ENCODE measurements around the gene SERAC1.

DNA sequence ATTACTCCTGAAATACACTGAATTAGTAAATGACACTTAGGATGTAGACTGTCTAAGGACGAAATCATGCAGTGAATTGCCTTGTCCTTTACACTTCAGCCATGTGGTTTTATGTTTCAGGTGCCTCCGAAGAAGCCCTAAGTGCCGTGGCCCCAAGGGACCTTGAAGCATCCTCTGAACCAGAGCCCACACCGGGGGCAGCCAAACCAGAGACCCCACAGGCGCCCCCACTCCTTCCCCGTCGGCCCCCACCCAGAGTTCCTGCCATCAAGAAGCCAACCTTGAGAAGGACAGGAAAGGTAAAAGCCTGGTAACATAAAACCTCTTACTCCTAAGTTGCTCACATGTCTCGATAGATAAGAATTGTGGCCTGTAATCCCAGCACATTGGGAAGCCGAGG is 75.3 kb downstream of the SERAC1 start:
- TF ChIP-seq, protein P1, sequence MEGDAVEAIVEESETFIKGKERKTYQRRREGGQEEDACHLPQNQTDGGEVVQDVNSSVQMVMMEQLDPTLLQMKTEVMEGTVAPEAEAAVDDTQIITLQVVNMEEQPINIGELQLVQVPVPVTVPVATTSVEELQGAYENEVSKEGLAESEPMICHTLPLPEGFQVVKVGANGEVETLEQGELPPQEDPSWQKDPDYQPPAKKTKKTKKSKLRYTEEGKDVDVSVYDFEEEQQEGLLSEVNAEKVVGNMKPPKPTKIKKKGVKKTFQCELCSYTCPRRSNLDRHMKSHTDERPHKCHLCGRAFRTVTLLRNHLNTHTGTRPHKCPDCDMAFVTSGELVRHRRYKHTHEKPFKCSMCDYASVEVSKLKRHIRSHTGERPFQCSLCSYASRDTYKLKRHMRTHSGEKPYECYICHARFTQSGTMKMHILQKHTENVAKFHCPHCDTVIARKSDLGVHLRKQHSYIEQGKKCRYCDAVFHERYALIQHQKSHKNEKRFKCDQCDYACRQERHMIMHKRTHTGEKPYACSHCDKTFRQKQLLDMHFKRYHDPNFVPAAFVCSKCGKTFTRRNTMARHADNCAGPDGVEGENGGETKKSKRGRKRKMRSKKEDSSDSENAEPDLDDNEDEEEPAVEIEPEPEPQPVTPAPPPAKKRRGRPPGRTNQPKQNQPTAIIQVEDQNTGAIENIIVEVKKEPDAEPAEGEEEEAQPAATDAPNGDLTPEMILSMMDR (optimal IDR thresholded peaks at IDR 0.05 in 1 of 3, IDR thresholded peaks at IDR 0.05 in 1 of 3, conservative IDR thresholded peaks at IDR 0.05 in 1 of 3; ENCODE audit: extremely low read depth in 1 of 3, insufficient read depth in 2 of 3, low read length in 3 of 3): no peak
- no peak for TF ChIP-seq EZH2 (IDR thresholded peaks at IDR 0.05; ENCODE audit: low read length)
